Heart right ventricle (tissue), 12 donors: ENCODE data around the gene ZNF35. TPM values are rescaled to one million over a fixed set of nuclear protein-coding genes. Genes with fewer than 3 reads are reported as not detected.

ENCODE experiments used
- polyA plus RNA-seq, 2 donors: library from polyadenylated mRNA; stranded (reverse); fragments of 200-250 nt; gene quantifications; one replicate each; pipeline ENCODE4 v1.2.3, GENCODE V29; 2013
- total RNA-seq, 10 donors: library from RNA; stranded (reverse); fragmentation: NEBNext Ultra II Directional in 3 of 10; extraction: Animal tissue kit (Norgen Biotek cat#: 25700) in 3 of 10; gene quantifications; one replicate each; pipeline versions ENCODE4 v1.2.1 to v1.2.4, GENCODE V29; 2021 to 2023
- donor health status: ischemic (EF 13 %, LVEDD 7.1; RV severe dilation, severe dysfunction).
- donor health status: healthy with polysubstance abuse.
- donor health status: DM: no; HTN: yes; CAD: no.
- donor health status: DM: no; HTN: no; CAD: no.
- donor health status: ischemic (EF 25% LVEDD 6.9; RV normal size, moderate dysfunction).
- donor health status: ischemic (EF 25% LVEDD 5.7; RV mildly dilated, moderate dysfunction).
- donor health status: healthy.
- donor health status: nonischemic (EF 11% LVEDD 7.7; RV severe dilation, severe dysfunction).
- donor health status: DM: yes; HTN: yes; CAD: no.
- donor health status: PGD.
- donor health status: ischemic (EF 29% LVEDD 5.4; RV normal size, mild dysfunction).
- donor health status: nonischemic (EF 23%, LVEDD 6.1; RV moderate dilation, normal function).

Gene ZNF35
- total and polyA plus RNA-seq, 12 donors = 4.1 to 10.2 (median 6.3) TPM

Other genes starting within 250 kb of the ZNF35 start
- gene ZNF445, start 171.1 kb upstream of the ZNF35 start, total RNA-seq = 10 to 100 TPM; 11.3 to 18.6 (median 15.7) TPM
- gene ZNF445, start 171.1 kb upstream of the ZNF35 start, polyA plus RNA-seq = 1 to 10 TPM; 1.6 to 5.6 TPM
- gene ZKSCAN7, start 93.5 kb upstream of the ZNF35 start, total RNA-seq = 1 to 10 TPM; 1.6 to 3.9 (median 2.4) TPM
- 1 to 10 TPM; 1.2 to 2.6 TPM for gene ZKSCAN7, start 93.5 kb upstream of the ZNF35 start, polyA plus RNA-seq
- gene ZNF660, start 63.8 kb upstream of the ZNF35 start, total RNA-seq = 1 to 10 TPM in 7 of 10 donors, under 1 TPM in 3; 0.69 to 2.5 (median 1.3) TPM
- gene ZNF660, start 63.8 kb upstream of the ZNF35 start, polyA plus RNA-seq = 1 to 10 TPM in 1 of 2 donors, under 1 TPM in 1; 0.41 to 1.1 TPM
- 10 to 100 TPM; 11.2 to 14.8 (median 12.9) TPM for gene ZNF197, start 23.7 kb upstream of the ZNF35 start, total RNA-seq
- gene ZNF197, start 23.7 kb upstream of the ZNF35 start, polyA plus RNA-seq = 1 to 10 TPM; 4.5 to 9.4 TPM
- 1 to 10 TPM; 2.8 to 4.6 (median 3.5) TPM for gene ZNF502, start 63.9 kb downstream of the ZNF35 start, total RNA-seq
- 1 to 10 TPM; 1.9 to 2.9 TPM for gene ZNF502, start 63.9 kb downstream of the ZNF35 start, polyA plus RNA-seq
- 1 to 10 TPM; 3.0 to 8.7 (median 4.8) TPM for gene ZNF501, start 80.9 kb downstream of the ZNF35 start, total RNA-seq
- 1 to 10 TPM; 1.5 to 1.7 TPM for gene ZNF501, start 80.9 kb downstream of the ZNF35 start, polyA plus RNA-seq
- 10 to 100 TPM; 27.7 to 36.6 (median 34.8) TPM for gene KIAA1143, start 112.9 kb downstream of the ZNF35 start, total RNA-seq
- 10 to 100 TPM in 1 of 2 donors, 1 to 10 TPM in 1; 9.9 to 11.3 TPM for gene KIAA1143, start 112.9 kb downstream of the ZNF35 start, polyA plus RNA-seq
- 1 to 10 TPM in 1 of 10 donors, under 1 TPM in 9; 0.17 to 1.9 (median 0.50) TPM for gene KIF15, start 113.1 kb downstream of the ZNF35 start, total RNA-seq
- gene KIF15, start 113.1 kb downstream of the ZNF35 start, polyA plus RNA-seq = under 1 TPM; 0.22 to 0.32 TPM
- gene TMEM42, start 213.2 kb downstream of the ZNF35 start, total RNA-seq = 10 to 100 TPM in 6 of 10 donors, 1 to 10 TPM in 4; 8.4 to 13.1 (median 11.2) TPM
- 10 to 100 TPM; 11.6 to 18.7 TPM for gene TMEM42, start 213.2 kb downstream of the ZNF35 start, polyA plus RNA-seq
- not detected for gene TGM4, start 225.9 kb downstream of the ZNF35 start, total RNA-seq
- not detected for gene TGM4, start 225.9 kb downstream of the ZNF35 start, polyA plus RNA-seq